Femur (tissue), 1 donor: Measurements from ENCODE around the gene NOSTRIN.
"Not testable (repeated sequence)": the region's sequence is repeated elsewhere in the genome, so short reads cannot be mapped to it uniquely, and the experiment has no call there.

Source experiments
- DNase-seq: peaks from one replicate; pipeline ENCODE4 v3.0.0-alpha.2; 2017

Gene NOSTRIN

DNA sequence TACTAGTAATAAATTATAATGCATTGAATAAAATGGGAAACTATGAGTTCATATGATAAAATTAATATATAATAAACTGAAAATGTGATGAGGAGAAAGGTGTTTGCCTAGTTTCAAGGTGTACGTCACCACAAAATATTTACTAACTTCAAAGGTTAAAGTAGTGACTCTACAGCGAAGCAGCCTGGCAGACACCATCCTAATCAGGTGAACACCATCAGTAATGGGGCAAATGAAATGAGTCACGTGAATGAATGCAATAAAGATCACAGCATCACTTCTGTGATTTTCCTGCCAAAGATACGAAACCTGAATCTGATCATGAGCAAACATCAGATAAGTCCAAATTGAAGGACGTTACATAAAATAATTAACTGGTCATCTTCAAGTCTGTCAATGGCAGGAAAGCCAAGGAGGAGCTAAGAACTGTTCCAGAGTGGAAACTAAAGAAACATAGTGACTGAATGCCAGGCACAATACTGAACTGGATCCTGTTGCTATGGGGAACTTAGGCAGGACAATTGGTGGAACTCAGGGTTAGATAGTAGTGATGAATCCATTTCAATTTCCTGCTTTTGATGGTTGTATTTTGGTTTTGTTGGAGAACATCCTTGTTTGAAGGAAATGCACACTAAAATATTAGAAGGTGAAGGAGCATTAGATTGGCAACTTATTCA is 12.1 kb upstream of the NOSTRIN start:
- DNase-seq = no peak

DNA sequence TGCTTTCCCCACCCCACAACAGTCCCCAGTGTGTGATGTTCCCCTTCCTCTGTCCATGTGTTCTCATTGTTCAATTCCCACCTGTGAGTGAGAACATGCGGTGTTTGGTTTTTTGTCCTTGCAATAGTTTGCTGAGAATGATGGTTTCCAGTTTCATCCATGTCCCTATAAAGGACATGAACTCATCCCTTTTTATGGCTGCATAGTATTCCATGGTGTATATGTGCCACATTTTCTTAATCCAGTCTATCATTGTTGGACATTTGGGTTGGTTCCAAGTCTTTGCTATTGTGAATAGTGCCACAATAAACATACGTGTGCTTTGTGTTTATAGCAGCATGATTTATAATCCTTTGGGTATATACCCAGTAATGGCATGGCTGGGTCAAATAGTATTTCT is 11.3 kb upstream of the NOSTRIN start:
- DNase-seq = not testable (repeated sequence)

DNA sequence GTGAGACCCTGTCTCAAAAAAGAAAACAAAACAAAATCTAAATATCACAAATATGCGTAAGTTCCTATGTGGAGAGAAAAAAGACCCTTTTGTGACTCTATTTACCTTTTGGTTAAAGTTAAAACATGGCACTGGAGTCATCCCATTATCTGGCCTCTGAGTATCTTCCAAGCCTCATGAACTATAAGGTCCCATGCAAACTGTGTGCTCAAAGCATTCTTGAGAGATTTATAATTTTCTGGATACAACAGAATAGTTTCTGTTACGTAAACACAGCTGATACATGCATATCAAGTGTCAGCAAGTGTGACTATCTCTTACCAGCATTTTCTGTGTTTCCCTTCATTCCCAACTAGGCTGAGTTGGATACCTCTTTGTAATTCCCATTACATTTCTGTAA is 8.8 kb upstream of the NOSTRIN start:
- DNase-seq = no peak

DNA sequence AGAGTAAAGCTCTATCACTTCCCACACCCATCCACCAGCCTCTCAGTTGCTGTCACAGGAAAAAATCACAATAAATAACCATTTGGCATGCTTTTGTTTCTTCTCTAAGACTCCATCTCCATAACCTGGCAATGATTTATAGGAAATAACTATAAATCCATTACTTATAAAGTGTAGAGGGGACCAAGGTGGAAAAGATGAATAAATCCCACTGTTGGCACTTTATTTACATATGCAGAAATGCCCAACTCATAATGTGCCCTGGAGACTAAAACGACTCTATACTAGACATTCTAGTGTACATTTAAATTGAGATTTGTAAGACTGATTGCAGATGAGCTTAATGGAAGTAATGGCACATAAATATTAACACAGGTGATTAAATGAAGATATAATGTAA is 7.5 kb upstream of the NOSTRIN start:
- DNase-seq = no peak

DNA sequence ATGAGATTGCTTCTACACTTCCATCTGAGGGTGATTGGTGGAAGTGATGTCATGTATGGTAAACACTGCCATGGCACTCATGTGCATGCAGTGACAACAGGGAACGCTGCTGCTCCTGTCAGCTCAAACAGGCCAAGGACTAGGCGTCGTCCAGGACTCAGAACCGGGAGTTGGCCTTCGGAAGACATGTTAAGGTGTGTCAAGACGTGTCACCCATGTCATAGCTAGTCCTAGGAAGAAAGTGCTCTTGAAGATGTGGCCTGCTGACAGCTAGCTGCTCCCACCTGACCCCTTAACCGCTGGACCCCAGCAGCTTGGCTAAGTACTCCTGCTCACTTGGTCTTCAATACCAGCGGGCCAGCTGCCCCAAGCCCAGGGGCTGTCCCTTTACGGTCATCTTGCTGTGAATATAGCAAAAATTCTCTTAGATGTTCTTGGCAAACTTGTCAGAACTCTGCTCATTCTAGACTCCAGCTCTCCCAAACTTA is 6.3 kb upstream of the NOSTRIN start:
- no peak for DNase-seq

DNA sequence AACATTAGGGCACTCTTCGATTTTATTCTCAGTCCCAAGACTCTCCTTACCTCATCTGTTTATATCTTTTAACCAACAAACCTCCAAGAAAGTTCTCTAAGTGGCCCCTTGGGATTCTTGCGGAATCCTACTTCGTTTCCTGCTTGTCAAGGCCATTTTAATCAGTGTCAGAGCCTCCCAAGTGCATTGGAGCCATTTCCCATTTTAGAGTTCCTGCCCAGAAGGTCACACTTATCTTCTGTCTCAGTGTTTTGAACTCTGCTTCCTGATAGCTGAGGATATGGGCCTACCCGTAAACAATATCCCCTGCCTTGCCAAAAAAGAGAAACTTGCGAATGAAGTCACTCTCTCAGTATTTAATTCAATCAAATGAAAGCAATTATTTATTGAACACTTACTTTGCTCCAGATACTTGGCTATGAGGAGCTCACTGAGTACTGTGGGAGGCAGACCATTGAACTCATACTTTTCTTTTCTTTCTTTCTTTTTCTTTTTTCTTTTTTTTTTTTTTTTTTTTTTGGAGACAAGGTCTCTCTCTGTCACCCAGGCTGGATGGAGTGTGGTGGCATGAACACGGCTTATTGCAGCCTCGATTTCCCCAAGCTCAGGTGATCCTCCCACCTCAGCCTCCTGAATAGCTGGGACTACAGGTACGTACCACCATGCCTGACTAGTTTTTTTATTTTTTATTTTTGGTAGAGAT is 5.7 kb upstream of the NOSTRIN start:
- DNase-seq = peak; percentile 29

DNA sequence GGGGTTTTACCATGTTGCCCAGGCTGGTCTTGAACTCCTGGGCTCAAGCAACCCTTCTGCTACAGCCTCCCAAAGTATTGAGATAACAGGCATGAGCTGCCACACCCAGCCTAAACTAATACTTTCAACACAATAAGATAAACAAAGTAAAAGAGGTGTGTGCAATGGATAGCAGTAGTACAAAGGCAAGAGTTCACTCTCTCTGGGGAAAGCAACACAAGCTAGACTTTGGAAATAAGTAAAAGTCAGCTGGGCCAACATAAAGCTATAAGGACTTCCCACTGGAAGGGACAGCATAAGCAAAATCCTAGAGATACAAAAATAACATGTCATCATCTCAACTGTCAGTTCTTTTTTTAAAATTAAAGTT is 5.2 kb upstream of the NOSTRIN start:
- DNase-seq = no peak

DNA sequence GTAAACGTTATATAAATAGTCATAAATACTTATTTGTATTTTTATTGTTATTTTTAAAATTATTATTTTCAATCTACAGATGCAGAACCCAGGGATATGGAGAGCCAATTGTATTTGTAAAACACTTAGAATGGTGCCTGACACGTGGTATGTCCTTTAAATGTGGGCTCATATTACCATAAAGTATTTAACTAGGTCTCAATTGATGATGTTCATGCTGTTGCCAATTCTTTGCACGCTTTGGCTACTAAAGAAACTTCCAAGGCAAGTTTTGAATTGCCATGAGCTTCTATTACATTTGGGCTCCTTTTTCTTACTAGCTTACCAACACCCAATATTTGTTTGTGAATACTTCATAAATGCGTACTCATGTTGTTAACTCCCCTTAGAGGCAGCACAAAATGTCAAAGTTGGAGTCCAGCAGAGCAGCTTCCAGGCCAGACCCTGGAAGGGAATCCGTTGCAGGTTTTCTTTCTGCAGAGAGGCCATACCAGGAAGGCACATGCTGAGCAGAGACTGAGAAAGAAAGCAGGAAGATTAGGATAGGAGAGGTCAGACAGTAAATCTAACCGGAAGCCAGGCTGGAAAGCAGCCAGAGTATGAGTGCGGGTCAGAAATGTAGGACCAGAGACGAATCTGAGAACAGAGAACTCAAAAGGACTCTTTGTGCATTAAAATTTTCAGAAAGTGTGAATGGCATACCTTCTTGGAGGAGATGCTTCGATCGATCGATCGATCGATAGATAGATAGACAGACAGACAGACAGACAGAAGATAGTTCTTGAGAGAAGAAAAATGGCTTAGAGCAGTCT is 4.2 kb upstream of the NOSTRIN start:
- peak; percentile 22 for DNase-seq

DNA sequence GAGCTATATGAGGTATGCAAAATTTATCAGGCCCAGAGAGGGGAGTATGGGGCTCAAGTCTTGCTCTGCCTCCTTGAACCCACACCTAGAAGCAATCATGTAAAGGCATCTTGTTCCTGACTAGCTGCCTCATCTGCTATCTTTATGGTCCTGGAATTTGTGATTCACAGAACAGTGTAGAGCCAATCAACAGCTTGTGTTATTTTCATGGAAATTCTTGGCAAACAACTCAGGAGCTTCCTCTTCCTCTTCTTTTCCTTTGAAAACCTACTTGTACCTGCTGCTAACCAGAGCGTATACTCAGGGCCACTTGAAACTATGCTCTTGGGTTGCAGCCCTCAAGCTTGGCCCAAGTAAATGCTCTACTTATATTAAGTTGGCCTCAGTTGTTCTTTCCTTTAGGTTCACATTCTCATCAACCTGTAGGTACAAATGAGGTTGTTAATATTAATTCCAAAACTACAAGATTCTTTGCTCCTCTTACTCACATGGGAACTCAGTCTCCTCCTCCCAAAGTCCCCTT is 3.5 kb upstream of the NOSTRIN start:
- DNase-seq = no peak

DNA sequence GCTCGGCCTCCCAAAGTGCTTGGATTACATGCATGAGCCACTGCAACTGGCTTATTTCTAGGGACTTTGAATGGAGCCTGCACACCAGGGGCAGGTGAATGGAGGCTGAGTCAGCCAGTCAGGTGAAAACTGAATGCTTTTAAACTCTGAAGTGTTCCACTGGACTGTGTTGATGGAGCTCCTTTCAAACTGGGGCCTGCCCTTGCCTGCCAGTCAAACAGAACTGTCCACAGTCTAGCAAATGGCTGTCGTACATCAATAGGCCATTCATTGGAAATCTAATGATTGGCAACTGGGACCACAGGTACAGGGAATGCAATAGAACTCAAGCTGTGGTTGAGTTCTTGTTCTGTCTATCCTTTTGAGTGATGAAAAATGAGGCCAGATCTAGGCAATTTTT is 966 bp upstream of the NOSTRIN start:
- DNase-seq = no peak

DNA sequence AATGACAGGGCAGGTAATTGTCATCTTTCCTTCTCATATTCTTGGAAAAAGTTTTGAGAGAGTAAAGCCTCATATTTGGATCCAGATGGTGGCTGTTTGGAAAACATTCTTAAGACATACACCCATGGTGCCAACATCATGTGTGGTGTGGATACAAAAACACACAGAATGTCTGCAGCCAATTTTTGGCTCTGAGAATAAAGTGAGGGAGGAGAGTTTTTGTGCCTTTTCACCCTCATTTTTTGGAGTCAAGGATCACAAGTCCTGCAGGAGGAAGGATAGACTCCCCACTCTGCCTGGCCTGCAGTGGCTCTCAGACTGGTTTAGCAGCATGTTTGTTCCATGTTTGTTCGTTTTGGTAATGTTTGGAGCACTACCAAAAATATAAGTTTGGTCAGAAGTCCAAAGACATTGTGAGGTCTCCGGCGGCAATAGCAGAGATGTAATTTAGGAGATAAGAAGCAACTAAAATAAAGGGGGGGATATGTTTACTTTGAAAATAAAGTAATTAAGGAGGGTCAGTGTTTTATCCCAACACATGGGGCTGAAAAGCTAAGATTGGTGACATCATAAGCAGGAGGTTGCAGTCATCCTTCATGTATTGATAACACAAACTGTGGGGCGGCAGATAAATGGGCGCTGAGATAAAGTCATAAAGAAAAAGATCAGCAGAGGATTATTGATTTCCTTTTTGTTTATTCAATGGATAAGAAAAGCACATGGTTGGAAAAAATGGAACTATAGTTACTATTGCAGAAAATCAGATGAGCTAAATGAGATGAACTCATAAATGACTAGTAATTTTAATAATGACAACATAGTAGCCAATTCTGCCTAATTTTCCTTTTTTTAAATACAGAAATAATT is 655 bp downstream of the NOSTRIN start:
- DNase-seq = no peak

DNA sequence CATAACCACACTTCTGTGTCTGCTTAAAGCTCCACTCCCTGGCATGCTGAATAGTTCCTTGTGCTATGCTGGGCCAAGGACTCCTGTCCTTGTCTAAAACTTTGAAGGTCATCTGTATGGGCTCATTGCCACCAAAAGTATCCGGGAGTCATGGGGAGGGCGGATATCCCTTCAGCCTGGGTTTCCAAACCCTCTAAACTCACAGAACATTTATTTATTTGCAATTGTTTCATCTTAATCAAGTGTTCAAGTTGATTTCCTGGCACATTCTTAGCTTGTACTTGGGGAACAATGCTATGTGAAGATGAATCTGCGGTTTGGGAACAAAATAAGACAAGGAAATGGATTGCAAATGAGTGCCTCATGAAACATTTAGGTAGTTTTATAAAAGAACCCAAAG is 1.8 kb downstream of the NOSTRIN start:
- DNase-seq = no peak

DNA sequence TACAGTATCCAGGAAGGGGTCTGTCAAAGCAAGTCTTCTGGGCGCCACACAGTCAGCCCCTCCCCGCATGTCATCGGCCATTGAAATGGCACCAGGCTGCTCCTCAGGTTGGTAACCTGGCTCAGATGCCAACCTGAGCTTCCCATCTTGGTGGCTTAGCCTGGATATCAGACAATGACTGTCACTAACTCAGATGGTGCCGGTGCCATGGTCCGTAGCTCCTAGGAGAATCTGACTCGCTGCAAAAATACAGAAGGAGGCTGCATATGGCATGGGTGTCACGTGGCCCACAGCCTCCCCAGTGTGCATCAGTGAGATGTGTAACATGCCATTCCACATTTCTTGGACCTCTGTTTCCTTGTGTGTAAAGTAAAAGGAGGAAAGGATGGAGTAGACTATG is 3.2 kb downstream of the NOSTRIN start:
- no peak for DNase-seq

DNA sequence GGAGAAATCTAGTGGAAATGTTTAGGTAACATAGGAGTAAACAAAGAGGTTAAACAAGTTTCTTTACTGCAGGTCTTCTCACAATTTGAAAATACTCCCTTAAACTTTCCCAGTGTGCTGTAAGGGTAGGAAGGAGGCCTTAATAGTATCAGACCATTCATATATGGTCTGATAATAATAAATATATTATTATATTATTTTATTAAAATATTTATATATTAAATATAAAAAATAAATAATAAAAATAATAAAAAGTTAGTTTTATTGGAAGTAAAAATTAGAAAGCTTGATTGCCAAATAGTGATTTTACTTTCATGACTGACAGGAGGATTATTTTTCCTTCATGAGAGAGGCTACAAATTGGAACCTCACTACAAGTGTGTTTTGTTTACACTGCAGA is 7.1 kb downstream of the NOSTRIN start:
- DNase-seq = no peak

DNA sequence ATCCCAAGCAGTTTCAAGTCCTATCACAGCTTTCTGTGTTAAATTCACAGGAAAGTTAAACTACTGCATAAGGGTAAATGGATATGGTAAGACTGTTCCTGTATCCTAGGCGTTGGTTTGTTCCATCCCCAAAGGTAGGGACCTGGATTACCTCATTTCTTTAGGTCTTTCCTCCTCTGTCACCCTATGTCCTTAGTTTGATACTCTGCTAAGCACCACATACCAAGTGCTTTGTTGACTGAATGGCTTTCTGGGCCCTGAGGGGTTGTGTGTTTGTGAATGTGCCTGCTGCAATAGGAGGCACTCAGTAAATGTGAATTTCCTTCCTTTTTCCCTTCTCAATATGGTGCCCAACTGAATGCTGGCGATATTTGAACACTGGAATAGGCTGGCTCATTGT is 7.8 kb downstream of the NOSTRIN start:
- DNase-seq = no peak

DNA sequence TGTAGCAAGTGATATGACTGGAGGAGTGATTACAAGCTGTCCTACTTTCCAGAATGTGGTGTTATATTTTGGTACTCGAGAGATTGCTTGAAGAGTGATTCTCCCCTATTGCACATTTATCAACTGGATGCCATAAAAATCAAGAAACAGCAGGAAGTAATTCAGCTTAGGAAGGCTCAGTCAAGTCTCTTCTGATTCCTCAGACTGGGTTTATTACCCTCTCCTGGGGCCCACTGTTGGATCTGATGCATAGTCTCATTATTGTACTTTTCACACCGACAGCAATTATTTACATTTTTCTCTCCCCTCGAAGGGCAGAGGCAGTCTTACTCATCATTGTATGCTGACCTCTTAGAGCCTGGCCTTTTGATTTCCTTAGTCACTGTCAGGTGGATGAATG is 9.3 kb downstream of the NOSTRIN start:
- DNase-seq = no peak

DNA sequence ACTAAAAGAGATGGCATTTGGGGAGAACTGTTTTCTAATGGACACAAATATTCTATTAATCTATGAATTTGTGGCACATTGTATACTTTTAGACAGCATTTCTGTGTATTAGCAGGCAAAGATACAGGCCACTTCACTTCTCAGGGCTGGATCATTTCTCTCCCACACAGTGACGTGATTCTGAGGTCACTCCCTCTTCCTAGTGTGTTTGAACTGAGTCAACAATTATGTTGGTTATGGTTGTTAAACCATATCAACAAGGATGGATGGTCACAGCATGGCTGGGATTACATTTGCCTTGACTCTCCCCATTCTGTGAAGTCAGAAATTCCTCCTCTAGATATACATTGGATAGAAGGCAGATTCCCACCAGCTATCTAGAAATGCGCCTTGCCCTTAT is 11.6 kb downstream of the NOSTRIN start:
- no peak for DNase-seq

DNA sequence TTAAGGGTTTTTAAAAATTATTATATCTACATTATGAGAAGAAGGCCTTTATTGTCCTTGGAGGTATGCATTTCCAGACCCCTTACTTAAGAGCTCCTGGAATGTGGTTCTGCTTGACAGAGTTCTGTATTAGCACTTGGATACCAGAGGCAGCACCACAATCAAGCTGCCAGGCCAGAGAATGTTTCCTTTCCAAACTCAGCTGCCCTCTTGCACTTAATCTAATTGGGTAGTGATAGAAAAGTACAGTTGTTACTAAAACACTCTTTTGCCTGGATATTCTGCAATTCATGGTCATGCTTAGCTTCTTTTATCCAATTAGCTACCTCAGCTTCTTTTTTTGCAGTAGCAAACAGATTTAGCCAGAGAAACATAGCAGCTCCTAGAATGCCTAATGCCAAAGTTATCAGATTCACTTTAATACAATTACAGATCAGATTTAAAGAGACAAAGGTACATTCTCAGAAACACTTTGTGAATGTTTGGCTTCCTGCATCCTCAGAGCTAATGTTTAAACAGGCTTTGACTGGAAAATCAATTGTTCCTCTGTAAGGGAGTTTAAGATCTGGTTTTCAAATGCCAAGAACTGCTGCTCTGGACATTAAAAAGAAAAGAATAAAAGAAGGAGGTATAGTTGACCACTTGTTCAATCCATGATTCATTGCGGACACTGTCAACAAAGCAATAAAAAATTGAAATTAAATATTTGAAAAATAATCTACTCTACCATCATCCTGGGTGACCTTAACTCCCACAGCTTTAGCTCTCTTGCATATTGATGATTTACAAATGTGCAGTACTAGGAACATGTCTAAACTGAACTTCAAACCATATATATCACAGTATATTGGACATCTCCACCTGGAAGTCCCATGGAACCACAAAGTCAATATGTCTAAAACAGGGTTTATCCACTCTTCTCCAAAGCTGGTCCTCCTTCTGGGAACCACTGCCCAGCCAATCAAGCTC is 12.8 kb downstream of the NOSTRIN start:
- DNase-seq = no peak

DNA sequence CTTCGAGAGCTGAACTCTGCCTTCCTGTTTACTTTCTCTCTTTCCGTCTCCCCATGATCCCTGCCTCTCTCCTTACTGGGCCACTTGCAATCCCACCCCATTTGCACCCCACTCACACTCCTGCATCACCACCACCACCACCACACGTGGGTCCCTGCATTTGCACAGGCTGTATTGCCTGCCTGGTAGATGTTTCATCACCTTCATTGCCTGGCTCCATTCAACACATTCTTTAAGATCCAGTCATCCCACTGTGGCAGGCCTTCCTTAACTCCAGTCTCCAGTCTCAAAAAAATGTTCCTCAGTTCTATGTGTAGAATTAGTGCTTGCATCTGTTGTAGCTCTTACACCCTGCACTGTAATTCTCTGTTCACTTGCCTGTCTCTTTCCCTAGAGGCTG is 13.9 kb downstream of the NOSTRIN start:
- no peak for DNase-seq

DNA sequence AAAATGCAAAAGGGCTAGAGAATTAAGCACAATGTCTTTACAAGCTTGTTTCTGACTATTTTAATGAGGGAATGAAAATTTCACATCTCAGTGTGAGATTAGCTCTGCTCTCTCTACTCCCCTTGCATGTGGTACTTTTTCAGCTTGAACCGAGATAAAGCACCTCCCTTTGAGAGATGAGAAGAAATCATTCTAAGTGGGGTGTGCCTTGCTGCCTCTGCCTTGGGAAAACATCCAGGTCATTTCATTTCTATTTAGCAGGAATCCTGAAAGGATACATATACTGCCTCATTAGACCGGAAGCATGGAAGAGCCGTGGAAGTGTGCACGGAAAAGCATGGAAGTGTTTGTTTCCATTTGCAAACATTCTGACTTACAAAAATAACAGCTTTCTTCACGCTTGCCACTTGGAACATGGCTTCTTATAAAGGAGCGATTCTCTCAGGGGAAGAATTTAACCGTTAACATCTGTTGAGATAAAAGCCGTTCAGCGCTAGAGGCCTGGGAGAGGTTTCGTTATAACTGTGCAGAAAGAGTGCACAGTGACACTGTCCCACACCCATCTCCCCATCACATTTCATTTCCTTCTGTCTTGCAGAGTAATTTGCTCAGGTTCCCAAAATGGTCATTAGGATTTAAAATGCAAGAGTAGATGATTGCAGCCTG is 16.7 kb downstream of the NOSTRIN start:
- DNase-seq = no peak
